ENCODE measurements around the gene ZNF136. TPM values are rescaled to one million over a fixed set of nuclear protein-coding genes. Genes with fewer than 3 reads are reported as not detected.
A peak's percentile ranks its signal among the peaks of the same experiment; 100 is the strongest.

The ZNF136 gene
- polyA plus RNA-seq (2013, experiment 1 of 2): 8.4 TPM
- 8.8 TPM for polyA plus RNA-seq (2013, experiment 2 of 2)

DNA sequence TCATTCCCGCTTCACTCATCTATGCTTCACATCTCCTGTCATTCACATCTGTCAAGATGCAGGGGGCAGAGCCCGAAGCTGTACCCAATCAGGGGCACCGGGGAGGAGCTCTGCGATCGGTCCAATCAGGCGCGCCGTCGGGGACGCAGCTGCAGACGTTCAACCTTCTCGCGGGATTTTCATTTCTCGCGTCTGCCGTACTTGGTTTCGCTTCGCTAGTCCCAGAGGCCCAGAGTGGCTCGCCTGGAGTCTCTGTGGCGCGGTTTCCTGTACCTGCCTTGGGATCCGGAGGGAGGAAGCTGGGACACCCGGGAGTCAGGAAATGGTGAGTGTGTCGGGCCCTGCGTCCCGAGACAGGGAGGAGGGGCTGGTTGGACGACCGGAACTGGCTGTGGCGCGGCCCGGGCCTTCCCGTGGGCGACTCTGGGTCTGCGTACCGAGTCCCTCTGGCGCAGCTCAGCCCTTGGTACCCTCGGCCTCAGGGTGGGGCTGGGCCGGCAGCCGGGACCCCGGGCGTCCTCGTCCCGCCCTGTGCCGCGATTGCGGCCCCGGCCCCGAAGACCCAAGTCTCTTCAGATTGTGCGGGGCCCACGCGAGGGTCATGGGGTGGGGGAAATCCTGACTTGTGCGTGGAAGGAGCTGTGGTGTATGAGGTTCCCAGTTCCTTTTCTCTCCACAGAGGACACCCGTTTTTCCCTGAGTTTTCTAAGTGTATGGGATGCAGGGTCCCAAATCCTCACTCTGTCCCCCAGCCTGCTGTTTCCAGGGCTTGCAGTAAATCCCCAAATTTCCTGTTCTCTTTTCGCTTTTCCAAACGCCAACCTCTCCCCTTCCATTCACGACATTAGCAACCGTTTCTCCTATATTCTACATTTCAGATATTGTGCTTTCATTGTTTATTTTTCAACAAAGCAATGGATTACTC, at the start of gene ZNF136:
ZNF136 (plus strand) TSS at position 215 of the 925 bp plus-strand sequence; CDS start at position 323, 108 bp downstream.
- peaks cover 0 to 8% of the 10 kb centered on the region in 2 donors for H3K4me1 ChIP-seq (ENCODE audit: control insufficient read depth in 2 of 2, insufficient read depth in 1 of 2, low read depth in 1 of 2, low read length in 2 of 2)
- peak within 1 kb of the TSS; percentile 98 for H3K23ac ChIP-seq (ENCODE audit: low read depth, low read length, poor library complexity)
- peak within 1 kb of the TSS; percentile 96 for H3K18ac ChIP-seq (ENCODE audit: low read length)
- no peak within 1 kb of the TSS for H4K91ac ChIP-seq (ENCODE audit: low read depth, low read length, poor library complexity)
- H3K27ac ChIP-seq (replicated peaks; ENCODE audit: low read length): peak within 1 kb of the TSS; percentile 77
- no peak within 1 kb of the TSS for H4K8ac ChIP-seq (ENCODE audit: low read depth, low read length)
- no peak within 1 kb of the TSS for H2BK12ac ChIP-seq (ENCODE audit: low read length)
- no peaks in the 10 kb centered on the region for H3K27me3 ChIP-seq (ENCODE audit: control insufficient read depth in 3 of 3, insufficient read depth in 3 of 3, low read depth in 1 of 3, low read length in 3 of 3)
- peak within 1 kb of the TSS; percentile 46 for H2AK5ac ChIP-seq (ENCODE audit: low read depth, low read length)
- peak within 1 kb of the TSS; percentile 96 for H3K9ac ChIP-seq (ENCODE audit: low read depth, low read length, poor library complexity)
- peak within 1 kb of the TSS; percentile 87 for H2BK120ac ChIP-seq (ENCODE audit: low read depth, low read length)
- peaks cover 0 to 20% of the 10 kb centered on the region in 2 donors for H3K9me3 ChIP-seq (replicated peaks in 1 of 2; ENCODE audit: control insufficient read depth in 2 of 2, insufficient read depth in 1 of 2, low read depth in 1 of 2, low read length in 2 of 2)
- peaks cover 6% of the 10 kb centered on the region for H3K79me1 ChIP-seq (ENCODE audit: low read depth, low read length)
- H3K4me3 ChIP-seq (ENCODE audit: low read length in 2 of 2): peak within 1 kb of the TSS; percentile 63 to 91
- no peak within 1 kb of the TSS for H2BK15ac ChIP-seq (ENCODE audit: low read length)
- peak within 1 kb of the TSS; percentile 89 for H3K14ac ChIP-seq (ENCODE audit: low read length)
- DNase-seq (ENCODE audit: low spot score): peak; percentile 90
- H2AFZ ChIP-seq (ENCODE audit: low read length): peak within 1 kb of the TSS; percentile 82
- H3K36me3 ChIP-seq (replicated peaks in 1 of 2; ENCODE audit: control insufficient read depth in 2 of 2, insufficient read depth in 2 of 2, low read length in 2 of 2): peaks cover 0 to 21% of the 10 kb centered on the region in 2 donors
- no peak within 1 kb of the TSS for H3K4ac ChIP-seq (ENCODE audit: low read length)
- no peak within 1 kb of the TSS for H2BK5ac ChIP-seq (ENCODE audit: low read length)
- WGBS, 2 donors (ENCODE audit: extremely low coverage in 2 of 2, insufficient read length in 2 of 2, insufficient replicate concordance in 1 of 2): no CpG with 5 or more reads among the region's 57 CpGs
- H3K4me2 ChIP-seq (ENCODE audit: insufficient read depth, low read length, poor library complexity, severe bottlenecking): peak within 1 kb of the TSS; percentile 85

GRCh38 chr19:12113121-12113520, 49.8 kb upstream of the ZNF136 start:
- Histone ChIP-seq H3K18ac (ENCODE audit: low read length) (no peak overlapping the region), H3K4me1 (ENCODE audit: control insufficient read depth in 2 of 2, insufficient read depth in 1 of 2, low read depth in 1 of 2, low read length in 2 of 2) (no peaks in the 10 kb centered on the region), H3K36me3 (replicated peaks in 1 of 2; ENCODE audit: control insufficient read depth in 2 of 2, insufficient read depth in 2 of 2, low read length in 2 of 2) (peaks cover 36 to 83% of the 10 kb centered on the region in 2 donors), H4K8ac (ENCODE audit: low read depth, low read length) (no peak overlapping the region), H3K4me2 (ENCODE audit: insufficient read depth, low read length, poor library complexity, severe bottlenecking) (no peak overlapping the region), H3K27ac (replicated peaks; ENCODE audit: low read length) (no peak overlapping the region), H3K27me3 (ENCODE audit: control insufficient read depth in 3 of 3, insufficient read depth in 3 of 3, low read depth in 1 of 3, low read length in 3 of 3) (no peaks in the 10 kb centered on the region), H3K14ac (ENCODE audit: low read length) (no peak overlapping the region), H2BK5ac (ENCODE audit: low read length) (no peak overlapping the region), H2AFZ (ENCODE audit: low read length) (no peak overlapping the region), H3K23ac (ENCODE audit: low read depth, low read length, poor library complexity) (no peak overlapping the region), H3K4ac (ENCODE audit: low read length) (no peak overlapping the region), H3K9ac (ENCODE audit: low read depth, low read length, poor library complexity) (no peak overlapping the region), H2BK12ac (ENCODE audit: low read length) (no peak overlapping the region), H2BK15ac (ENCODE audit: low read length) (no peak overlapping the region), H3K9me3 (replicated peaks in 1 of 2; ENCODE audit: control insufficient read depth in 2 of 2, insufficient read depth in 1 of 2, low read depth in 1 of 2, low read length in 2 of 2) (peaks cover 54 to 75% of the 10 kb centered on the region in 2 donors), H4K91ac (ENCODE audit: low read depth, low read length, poor library complexity) (no peak overlapping the region), H2BK120ac (ENCODE audit: low read depth, low read length) (no peak overlapping the region), H3K79me1 (ENCODE audit: low read depth, low read length) (no peaks in the 10 kb centered on the region), H3K4me3 (ENCODE audit: low read length in 2 of 2) (no peak overlapping the region), H2AK5ac (ENCODE audit: low read depth, low read length) (no peak overlapping the region)
- no CpG with 5 or more reads among the region's 5 CpGs for WGBS, 2 donors (ENCODE audit: extremely low coverage in 2 of 2, insufficient read length in 2 of 2, insufficient replicate concordance in 1 of 2)
- no peak for DNase-seq (ENCODE audit: low spot score)

- Histone ChIP-seq H3K18ac (ENCODE audit: low read length) (no peak overlapping the region), H3K23ac (ENCODE audit: low read depth, low read length, poor library complexity) (peak overlapping the region; percentile 73), H2AFZ (ENCODE audit: low read length) (no peak overlapping the region), H2BK120ac (ENCODE audit: low read depth, low read length) (no peak overlapping the region), H3K9ac (ENCODE audit: low read depth, low read length, poor library complexity) (no peak overlapping the region), H3K14ac (ENCODE audit: low read length) (no peak overlapping the region), H3K27me3 (ENCODE audit: control insufficient read depth in 3 of 3, insufficient read depth in 3 of 3, low read depth in 1 of 3, low read length in 3 of 3) (no peaks in the 10 kb centered on the region), H2AK5ac (ENCODE audit: low read depth, low read length) (no peak overlapping the region), H2BK5ac (ENCODE audit: low read length) (no peak overlapping the region), H4K91ac (ENCODE audit: low read depth, low read length, poor library complexity) (no peak overlapping the region), H3K4me3 (ENCODE audit: low read length in 2 of 2) (peak overlapping the region in 1 of 2 donors; percentile 49), H2BK12ac (ENCODE audit: low read length) (no peak overlapping the region), H4K8ac (ENCODE audit: low read depth, low read length) (no peak overlapping the region), H3K4me1 (ENCODE audit: control insufficient read depth in 2 of 2, insufficient read depth in 1 of 2, low read depth in 1 of 2, low read length in 2 of 2) (no peaks in the 10 kb centered on the region), H3K4me2 (ENCODE audit: insufficient read depth, low read length, poor library complexity, severe bottlenecking) (no peak overlapping the region), H3K4ac (ENCODE audit: low read length) (no peak overlapping the region), H3K27ac (replicated peaks; ENCODE audit: low read length) (no peak overlapping the region), H3K36me3 (replicated peaks in 1 of 2; ENCODE audit: control insufficient read depth in 2 of 2, insufficient read depth in 2 of 2, low read length in 2 of 2) (peaks cover 15 to 44% of the 10 kb centered on the region in 2 donors), H3K79me1 (ENCODE audit: low read depth, low read length) (no peaks in the 10 kb centered on the region), H3K9me3 (replicated peaks in 1 of 2; ENCODE audit: control insufficient read depth in 2 of 2, insufficient read depth in 1 of 2, low read depth in 1 of 2, low read length in 2 of 2) (peaks cover 32 to 44% of the 10 kb centered on the region in 2 donors), H2BK15ac (ENCODE audit: low read length) (no peak overlapping the region)
- no peak for DNase-seq (ENCODE audit: low spot score)
- WGBS, 2 donors (ENCODE audit: extremely low coverage in 2 of 2, insufficient read length in 2 of 2, insufficient replicate concordance in 1 of 2): no CpG with 5 or more reads among the region's 33 CpGs
These were observed 45.5 kb upstream of the ZNF136 start for GRCh38 chr19:12117201-12117970.
